Kidney (tissue), 14 donors: ENCODE measurements around the gene ZBTB16. TPM values are rescaled to one million over a fixed set of nuclear protein-coding genes. Genes with fewer than 3 reads are reported as not detected.

ENCODE experiments used
- DNase-seq, 5 donors: peaks; one replicate each; pipeline ENCODE4 v3.0.0-alpha.2; 2013 to 2020
- FAIRE-seq: peaks from 2 replicates; lab custom pipeline; 2012; peaks lifted over from hg19 to GRCh38; lab: Jason Lieb, UNC
- H3K27ac ChIP-seq, 2 donors: one replicate each; pipeline ENCODE4 v1.7.0; 2013; ENCODE audit warnings: low read depth in 2 of 2, low read length in 2 of 2, inconsistent platforms in 1 of 2
- H3K27me3 ChIP-seq: one replicate; pipeline ENCODE4 v1.7.1; 2013; ENCODE audit warnings: low read length, inconsistent platforms; ENCODE audit not compliant: control insufficient read depth, insufficient read depth
- H3K36me3 ChIP-seq, 3 donors: one replicate each; pipeline versions ENCODE4 v1.7.0 to v1.7.1; 2013; ENCODE audit warnings: low read length in 3 of 3, control low read depth in 1 of 3, inconsistent platforms in 1 of 3; ENCODE audit not compliant: insufficient read depth in 3 of 3, control insufficient read depth in 2 of 3
- H3K4me1 ChIP-seq, 3 donors: one replicate each; pipeline versions ENCODE4 v1.7.0 to v1.7.1; 2013; ENCODE audit warnings: low read length in 3 of 3, inconsistent platforms in 1 of 3, low read depth in 1 of 3; ENCODE audit not compliant: control insufficient read depth in 2 of 3, insufficient read depth in 2 of 3
- H3K4me3 ChIP-seq, 3 donors: one replicate each; pipeline versions ENCODE4 v1.7.0 to v1.8.1; 2013; ENCODE audit warnings: low read length in 3 of 3, control low read depth in 1 of 3, inconsistent platforms in 1 of 3
- H3K9ac ChIP-seq, 3 donors: one replicate each; pipeline versions ENCODE4 v1.7.0 to v1.7.1; 2013; ENCODE audit warnings: low read length in 3 of 3, control low read depth in 1 of 3, inconsistent platforms in 1 of 3
- H3K9me3 ChIP-seq, 3 donors: one replicate each; pipeline versions ENCODE4 v1.7.0 to v1.7.1; 2013; ENCODE audit warnings: low read length in 3 of 3, control low read depth in 1 of 3, inconsistent platforms in 1 of 3; ENCODE audit not compliant: control insufficient read depth in 2 of 3, insufficient read depth in 1 of 3
- intact Hi-C: fragments of 100-400 bp; cut with DNase I; formaldehyde crosslinking; loops from one replicate; pipeline ENCODE4 v1.11.1; 2022
- polyA plus RNA-seq: library from polyadenylated mRNA; stranded (reverse); fragments of 350-450 nt; fragmentation: Illumina TruSeq; extraction: RNeasy Lipid Tissue Mini Kit (QIAGEN cat#74804); gene quantifications from one replicate; pipeline ENCODE4 v1.2.3, GENCODE V29; 2014; ENCODE audit warnings: low read depth, low replicate concordance; ENCODE audit not compliant: insufficient read depth
- total RNA-seq: library from RNA; stranded (reverse); fragmentation: NEBNext Ultra II Directional; extraction: Animal tissue kit (Norgen Biotek cat#: 25700); gene quantifications from one replicate; pipeline ENCODE4 v1.2.1, GENCODE V29; 2021
- TF ChIP-seq, protein P1 (sequence below): IDR thresholded peaks from 3 replicates; pipeline ENCODE4 v1.5.1; 2012; ENCODE audit warnings: mild to moderate bottlenecking, moderate library complexity, borderline replicate concordance; ENCODE audit not compliant: insufficient read depth; ENCODE audit errors: extremely low read depth
- donor health status: control.
- donor health status: control.
- donor health status: control.
- donor health status: control.
- donor health status: control.
- donor health status: DM: yes; HTN: yes; CAD: no.
- donor health status: Normal renal cell carcinoma (clear cell type).

Gene ZBTB16
- total and polyA plus RNA-seq, 2 donors from 2014 or later: 2.5 to 126 TPM

DNA sequence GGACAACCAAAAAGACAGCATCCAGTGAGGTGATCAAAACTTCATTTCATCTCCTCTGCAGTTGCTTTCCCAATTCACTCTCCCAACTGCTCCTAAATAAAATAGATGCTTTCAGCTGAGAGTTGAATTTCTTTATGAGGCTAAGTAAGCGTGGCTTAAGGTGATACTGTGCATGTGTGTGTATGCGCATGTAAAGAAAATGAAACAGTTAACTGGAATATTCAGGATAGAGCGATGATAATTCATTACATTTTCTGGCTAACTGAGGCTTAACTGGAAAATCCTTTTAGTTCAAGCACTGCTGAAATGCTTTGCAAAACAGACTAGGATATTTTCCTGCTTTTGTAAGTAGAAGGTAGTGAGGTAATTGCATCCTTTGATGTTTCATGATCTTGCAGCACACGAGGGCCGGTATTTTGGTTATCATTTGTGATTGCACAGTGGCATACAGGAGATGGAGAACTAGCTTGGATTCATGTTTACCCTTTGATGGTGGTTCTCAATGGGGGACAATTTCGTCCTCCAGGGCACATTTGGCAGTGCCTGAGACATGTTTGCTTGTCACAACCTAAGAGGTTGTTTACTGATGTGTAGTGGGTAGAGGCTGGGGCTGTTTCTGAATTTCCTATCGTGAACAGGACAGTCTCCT, 71.2 kb downstream of the ZBTB16 start:
- no peak overlapping the region for H3K9ac ChIP-seq
- no peaks in the 10 kb centered on the region for H3K27me3 ChIP-seq
- TF ChIP-seq, protein P1, sequence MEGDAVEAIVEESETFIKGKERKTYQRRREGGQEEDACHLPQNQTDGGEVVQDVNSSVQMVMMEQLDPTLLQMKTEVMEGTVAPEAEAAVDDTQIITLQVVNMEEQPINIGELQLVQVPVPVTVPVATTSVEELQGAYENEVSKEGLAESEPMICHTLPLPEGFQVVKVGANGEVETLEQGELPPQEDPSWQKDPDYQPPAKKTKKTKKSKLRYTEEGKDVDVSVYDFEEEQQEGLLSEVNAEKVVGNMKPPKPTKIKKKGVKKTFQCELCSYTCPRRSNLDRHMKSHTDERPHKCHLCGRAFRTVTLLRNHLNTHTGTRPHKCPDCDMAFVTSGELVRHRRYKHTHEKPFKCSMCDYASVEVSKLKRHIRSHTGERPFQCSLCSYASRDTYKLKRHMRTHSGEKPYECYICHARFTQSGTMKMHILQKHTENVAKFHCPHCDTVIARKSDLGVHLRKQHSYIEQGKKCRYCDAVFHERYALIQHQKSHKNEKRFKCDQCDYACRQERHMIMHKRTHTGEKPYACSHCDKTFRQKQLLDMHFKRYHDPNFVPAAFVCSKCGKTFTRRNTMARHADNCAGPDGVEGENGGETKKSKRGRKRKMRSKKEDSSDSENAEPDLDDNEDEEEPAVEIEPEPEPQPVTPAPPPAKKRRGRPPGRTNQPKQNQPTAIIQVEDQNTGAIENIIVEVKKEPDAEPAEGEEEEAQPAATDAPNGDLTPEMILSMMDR: no peak
- no peak overlapping the region for H3K27ac ChIP-seq
- DNase-seq (no peak), FAIRE-seq (no peak)
- peaks cover 0 to 9% (median 9%) of the 10 kb centered on the region in 3 donors for H3K36me3 ChIP-seq
- H3K9me3 ChIP-seq: no peaks in the 10 kb centered on the region
- intact Hi-C loops: no loop called here
- H3K4me3 ChIP-seq: no peak overlapping the region
- H3K4me1 ChIP-seq: peaks cover 0 to 25% (median 22%) of the 10 kb centered on the region in 3 donors

DNA sequence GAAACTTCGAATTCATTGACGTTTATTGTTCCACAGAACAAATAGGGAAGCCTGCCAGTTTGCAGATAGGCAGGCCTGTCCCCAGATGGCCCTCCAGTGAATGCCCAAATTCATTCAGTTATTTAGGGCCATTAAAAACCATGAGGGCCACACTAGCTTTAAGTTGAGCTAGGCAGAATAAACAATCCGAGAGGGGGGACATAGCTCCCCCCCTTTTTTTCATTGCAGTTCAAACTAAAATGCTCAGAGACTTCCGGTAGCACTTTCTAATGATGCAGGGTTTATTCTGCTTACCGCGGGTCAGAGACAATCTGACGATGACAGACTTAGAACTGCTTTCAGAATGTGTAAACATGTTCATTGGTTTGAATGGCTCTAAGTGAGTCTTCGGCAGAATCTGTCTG, 72.0 kb downstream of the ZBTB16 start:
- Histone ChIP-seq H3K4me3 (no peak overlapping the region), H3K9ac (no peak overlapping the region), H3K27ac (no peak overlapping the region), H3K4me1 (peaks cover 0 to 32% (median 28%) of the 10 kb centered on the region in 3 donors), H3K9me3 (no peaks in the 10 kb centered on the region), H3K36me3 (peaks cover 0 to 5% (median 3%) of the 10 kb centered on the region in 3 donors), H3K27me3 (no peaks in the 10 kb centered on the region)
- FAIRE-seq (no peak), DNase-seq (no peak)
- TF ChIP-seq, protein P1: no peak
- intact Hi-C loops: no loop called here

DNA sequence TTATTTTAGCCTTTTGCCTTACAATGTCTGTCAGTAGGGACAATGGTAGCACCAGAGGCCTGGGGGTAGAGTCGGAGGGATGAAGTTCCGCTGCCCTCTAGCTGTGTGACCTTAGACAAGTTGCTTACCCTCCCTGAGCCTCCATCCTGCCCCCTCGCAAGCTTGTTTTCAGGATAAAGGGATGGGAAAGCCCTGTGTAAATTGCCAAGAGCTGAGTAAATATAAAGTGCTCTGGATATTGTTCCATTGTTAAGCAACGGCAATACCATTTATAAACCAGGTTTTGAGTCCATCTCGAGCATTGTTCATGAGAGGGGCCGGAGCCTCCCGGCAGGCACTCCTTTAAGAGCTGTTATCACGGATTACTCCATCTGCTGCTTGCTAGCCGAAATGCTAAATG, 72.9 kb downstream of the ZBTB16 start:
- TF ChIP-seq, protein P1: no peak
- Histone ChIP-seq H3K27ac (no peak overlapping the region), H3K4me3 (no peak overlapping the region), H3K27me3 (no peaks in the 10 kb centered on the region), H3K36me3 (peaks cover 0 to 3% (median 0%) of the 10 kb centered on the region in 3 donors), H3K9ac (no peak overlapping the region), H3K9me3 (no peaks in the 10 kb centered on the region), H3K4me1 (peaks cover 0 to 42% (median 34%) of the 10 kb centered on the region in 3 donors)
- no peak for FAIRE-seq
- intact Hi-C loops: no loop called here
- DNase-seq: peak in 1 of 5 donors; percentile 39
